Activated B cell treated with CpG ODN at 0.5 μM for 24 hours (primary cell): ENCODE results near the gene KCNN3. TPM values are rescaled to one million over a fixed set of nuclear protein-coding genes. Genes with fewer than 3 reads are reported as not detected.

Experiments
- ATAC-seq: fragments of 200-7000 bp; cut with Tn5 transposase; one replicate; pipeline ENCODE4 v1.10.0; 2021; ENCODE audit warnings: low read depth, mild to moderate bottlenecking, moderate library complexity
- CTCF ChIA-PET: fragments of 350-600 bp; sonication (Branson Sonifier 250); formaldehyde crosslinking; loops from one replicate; lab custom pipeline; 2021; ENCODE audit warnings: antibody characterized with exemption; lab: Charles Lee
- POLR2A ChIA-PET: fragments of 350-600 bp; sonication (Branson Sonifier 250); formaldehyde crosslinking; loops from one replicate; lab custom pipeline; 2021; ENCODE audit warnings: antibody characterized with exemption; lab: Charles Lee
- DNase-seq: peaks from one replicate; pipeline ENCODE4 v3.0.0; 2022
- H3K27ac Mint-ChIP-seq: one replicate; pipeline ENCODE4 v1.8.0; 2020; ENCODE audit warnings: mixed read lengths
- H3K27me3 Mint-ChIP-seq: one replicate; pipeline ENCODE4 v1.8.0; 2021; ENCODE audit warnings: mixed read lengths
- H3K36me3 Mint-ChIP-seq: one replicate; pipeline ENCODE4 v1.8.0; 2021; ENCODE audit warnings: low read depth, mixed read lengths
- H3K4me1 Mint-ChIP-seq: one replicate; pipeline ENCODE4 v1.8.0; 2021; ENCODE audit warnings: mixed read lengths
- H3K4me3 Mint-ChIP-seq: one replicate; pipeline ENCODE4 v1.8.0; 2020; ENCODE audit warnings: mild to moderate bottlenecking, mixed read lengths
- H3K9me3 Mint-ChIP-seq: one replicate; pipeline ENCODE4 v1.8.0; 2020; ENCODE audit warnings: mixed read lengths
- CTCF ChIP-seq: fragments of 200-600 bp; IDR thresholded peaks from one replicate; pipeline ENCODE4 v1.8.0; 2022; ENCODE audit warnings: antibody characterized with exemption, mild to moderate bottlenecking
- intact Hi-C: fragments of 100-400 bp; cut with micrococcal nuclease; formaldehyde crosslinking; loops from one replicate; pipeline ENCODE4 v1.15.1; 2024
- total RNA-seq: library from RNA; stranded (reverse); gene quantifications from 2 replicates; pipeline ENCODE4 v1.2.3, GENCODE V29; 2022

KCNN3 gene
- total RNA-seq, 1 donor from 2014 or later = 1.1 TPM

- intact Hi-C loops = no loop called here
- peaks cover 2% of the 10 kb centered on the region for H3K4me1 Mint-ChIP-seq
- no peak overlapping the region for H3K4me3 Mint-ChIP-seq
- no peak for ATAC-seq
- no peaks in the 10 kb centered on the region for H3K36me3 Mint-ChIP-seq
- no peaks in the 10 kb centered on the region for H3K9me3 Mint-ChIP-seq
- no peak for DNase-seq
- H3K27me3 Mint-ChIP-seq = peaks cover 20% of the 10 kb centered on the region
- ChIA-PET POLR2A (no interaction called here), CTCF (no interaction called here)
- no peak overlapping the region for H3K27ac Mint-ChIP-seq
- TF ChIP-seq CTCF = no peak
Observed at GRCh38 chr1:154801234-154802011, 68.7 kb downstream of the KCNN3 start.

GRCh38 chr1:154799188-154799587 is 70.9 kb downstream of the KCNN3 start:
- no peak for ATAC-seq
- H3K4me3 Mint-ChIP-seq = no peak overlapping the region
- intact Hi-C loops = no loop called here
- peaks cover 7% of the 10 kb centered on the region for H3K27me3 Mint-ChIP-seq
- H3K4me1 Mint-ChIP-seq = no peaks in the 10 kb centered on the region
- H3K9me3 Mint-ChIP-seq = no peaks in the 10 kb centered on the region
- no peak for DNase-seq
- CTCF ChIA-PET = no interaction called here
- POLR2A ChIA-PET = no interaction called here
- H3K27ac Mint-ChIP-seq = no peak overlapping the region
- no peak for TF ChIP-seq CTCF
- no peaks in the 10 kb centered on the region for H3K36me3 Mint-ChIP-seq

- intact Hi-C loops = no loop called here
- ChIA-PET CTCF (no interaction called here), POLR2A (no interaction called here)
- Mint-ChIP-seq H3K27ac (no peak overlapping the region), H3K27me3 (peaks cover 6% of the 10 kb centered on the region), H3K4me1 (no peaks in the 10 kb centered on the region), H3K36me3 (no peaks in the 10 kb centered on the region), H3K4me3 (no peak overlapping the region), H3K9me3 (no peaks in the 10 kb centered on the region)
- TF ChIP-seq CTCF = no peak
- no peak for ATAC-seq
- DNase-seq = no peak
Observed at GRCh38 chr1:154798645-154799044, 71.4 kb downstream of the KCNN3 start.

- Mint-ChIP-seq H3K27me3 (peaks cover 11% of the 10 kb centered on the region), H3K9me3 (no peaks in the 10 kb centered on the region), H3K36me3 (no peaks in the 10 kb centered on the region), H3K27ac (no peak overlapping the region), H3K4me3 (no peak overlapping the region), H3K4me1 (no peaks in the 10 kb centered on the region)
- no peak for TF ChIP-seq CTCF
- intact Hi-C loops = no loop called here
- DNase-seq = no peak
- CTCF ChIA-PET = no interaction called here
- POLR2A ChIA-PET = no interaction called here
- no peak for ATAC-seq
Observed at GRCh38 chr1:154797175-154797574, 72.9 kb downstream of the KCNN3 start.

GRCh38 chr1:154796303-154796892 is 73.7 kb downstream of the KCNN3 start:
- Mint-ChIP-seq H3K4me3 (no peak overlapping the region), H3K9me3 (no peaks in the 10 kb centered on the region), H3K27me3 (peaks cover 19% of the 10 kb centered on the region), H3K4me1 (peaks cover 4% of the 10 kb centered on the region), H3K36me3 (no peaks in the 10 kb centered on the region), H3K27ac (no peak overlapping the region)
- DNase-seq = no peak
- intact Hi-C loops = no loop called here
- POLR2A ChIA-PET = no interaction called here
- TF ChIP-seq CTCF = no peak
- no peak for ATAC-seq
- CTCF ChIA-PET = interaction anchor here (0.6 kb wide), 1 partner anchor 52 kb away, joined by 3 read pairs; no protein-coding TSS in a partner anchor
